Ishikawa (cell line): ENCODE measurements around the gene GPR35.

Source experiments
- CEBPB ChIP-seq: IDR thresholded peaks from 2 replicates; pipeline ENCODE4 v1.6.1; 2012
- CREB1 ChIP-seq: IDR thresholded peaks from 2 replicates; pipeline ENCODE4 v1.6.1; 2012; ENCODE audit warnings: low read depth
- EGR1 ChIP-seq: IDR thresholded peaks from 2 replicates; pipeline ENCODE4 v1.6.1; 2012
- EP300 ChIP-seq: IDR thresholded peaks from 2 replicates; pipeline ENCODE4 v1.6.1; 2012; ENCODE audit warnings: borderline replicate concordance
- FOXM1 ChIP-seq: IDR thresholded peaks from 2 replicates; pipeline ENCODE4 v1.6.1; 2012; ENCODE audit warnings: low read depth, borderline replicate concordance
- NFIC ChIP-seq: IDR thresholded peaks from 2 replicates; pipeline ENCODE4 v1.6.1; 2012
- RAD21 ChIP-seq: IDR thresholded peaks from 2 replicates; pipeline ENCODE4 v1.6.1; 2012; ENCODE audit warnings: low read depth
- TAF1 ChIP-seq: IDR thresholded peaks from 2 replicates; pipeline ENCODE4 v1.6.1; 2012; ENCODE audit warnings: low read depth, mild to moderate bottlenecking
- TCF12 ChIP-seq: IDR thresholded peaks from 2 replicates; pipeline ENCODE4 v1.6.1; 2012; ENCODE audit warnings: low read depth
- TEAD4 ChIP-seq: IDR thresholded peaks from 2 replicates; pipeline ENCODE4 v1.6.1; 2012
- YY1 ChIP-seq: IDR thresholded peaks from 2 replicates; pipeline ENCODE4 v1.6.1; 2012; ENCODE audit warnings: low read depth
- ZBTB7A ChIP-seq: IDR thresholded peaks from 2 replicates; pipeline ENCODE4 v1.6.1; 2012; ENCODE audit warnings: low read depth
- TF ChIP-seq, protein P1 (sequence below): IDR thresholded peaks from 2 replicates; pipeline ENCODE4 v1.6.1; 2012; ENCODE audit warnings: low read depth, mild to moderate bottlenecking
- TF ChIP-seq, protein P2 (sequence below): IDR thresholded peaks from 2 replicates; pipeline ENCODE4 v1.6.1; 2012
- TF ChIP-seq, protein P3 (sequence below): IDR thresholded peaks from 2 replicates; pipeline ENCODE4 v1.6.1; 2012

The GPR35 gene

DNA sequence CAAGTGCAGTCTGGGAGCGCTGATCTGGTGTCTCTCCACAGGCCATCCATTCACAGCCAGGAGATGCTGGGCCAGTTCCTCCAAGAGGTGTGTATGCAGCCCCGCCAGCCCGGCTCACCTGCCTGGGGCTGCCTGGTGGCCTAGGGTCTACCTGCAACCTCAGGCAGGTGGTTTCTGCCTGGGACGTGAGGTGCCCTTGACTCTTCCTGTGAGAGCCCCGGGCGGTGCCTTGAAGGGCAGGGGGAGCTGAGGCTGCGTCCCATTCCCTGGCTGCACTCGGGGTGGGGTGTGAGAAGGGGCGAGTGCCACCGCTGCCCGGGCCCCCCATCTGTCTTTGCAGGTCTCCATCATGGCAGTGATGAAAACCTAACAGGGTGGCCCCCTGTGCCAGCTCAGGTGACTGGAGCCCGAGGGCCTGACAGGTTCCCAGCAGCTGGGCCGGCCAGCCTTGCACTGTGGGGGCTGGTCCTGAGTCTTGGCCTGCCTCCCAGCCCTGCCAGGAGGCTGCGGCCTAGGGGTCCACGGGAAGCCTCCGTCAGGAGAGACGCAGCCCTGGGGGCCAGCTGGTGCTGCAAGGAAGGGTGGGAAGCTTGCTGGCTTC lies 26.9 kb upstream of the GPR35 start:
- no peak for TF ChIP-seq NFIC
- no peak for TF ChIP-seq ZBTB7A
- TF ChIP-seq CEBPB = no peak
- TF ChIP-seq YY1 = no peak

DNA sequence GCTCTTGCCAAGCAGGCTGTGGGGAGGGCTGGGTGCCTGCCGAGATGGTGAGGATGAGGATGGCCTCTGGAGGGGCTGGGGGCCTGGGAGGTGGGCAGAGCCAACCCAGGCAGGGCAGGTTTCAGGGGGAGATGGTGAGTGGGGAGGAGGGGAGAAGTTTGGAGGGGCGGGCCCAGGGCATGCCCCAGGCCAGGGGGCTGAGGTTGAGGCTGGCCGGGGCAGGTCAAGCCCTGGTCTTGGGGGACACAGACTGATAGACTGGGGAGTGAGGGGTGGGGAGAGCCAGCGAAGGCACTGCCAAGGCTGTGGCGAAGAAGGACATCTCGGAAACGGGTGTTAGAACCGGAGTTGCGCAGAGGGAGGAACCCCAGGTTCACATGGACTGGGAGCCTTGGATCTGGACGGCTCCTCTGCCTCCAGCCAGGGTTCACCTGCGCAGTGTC lies 26.1 kb upstream of the GPR35 start:
- TF ChIP-seq CEBPB = no peak
- no peak for TF ChIP-seq NFIC
- TF ChIP-seq, protein P1, sequence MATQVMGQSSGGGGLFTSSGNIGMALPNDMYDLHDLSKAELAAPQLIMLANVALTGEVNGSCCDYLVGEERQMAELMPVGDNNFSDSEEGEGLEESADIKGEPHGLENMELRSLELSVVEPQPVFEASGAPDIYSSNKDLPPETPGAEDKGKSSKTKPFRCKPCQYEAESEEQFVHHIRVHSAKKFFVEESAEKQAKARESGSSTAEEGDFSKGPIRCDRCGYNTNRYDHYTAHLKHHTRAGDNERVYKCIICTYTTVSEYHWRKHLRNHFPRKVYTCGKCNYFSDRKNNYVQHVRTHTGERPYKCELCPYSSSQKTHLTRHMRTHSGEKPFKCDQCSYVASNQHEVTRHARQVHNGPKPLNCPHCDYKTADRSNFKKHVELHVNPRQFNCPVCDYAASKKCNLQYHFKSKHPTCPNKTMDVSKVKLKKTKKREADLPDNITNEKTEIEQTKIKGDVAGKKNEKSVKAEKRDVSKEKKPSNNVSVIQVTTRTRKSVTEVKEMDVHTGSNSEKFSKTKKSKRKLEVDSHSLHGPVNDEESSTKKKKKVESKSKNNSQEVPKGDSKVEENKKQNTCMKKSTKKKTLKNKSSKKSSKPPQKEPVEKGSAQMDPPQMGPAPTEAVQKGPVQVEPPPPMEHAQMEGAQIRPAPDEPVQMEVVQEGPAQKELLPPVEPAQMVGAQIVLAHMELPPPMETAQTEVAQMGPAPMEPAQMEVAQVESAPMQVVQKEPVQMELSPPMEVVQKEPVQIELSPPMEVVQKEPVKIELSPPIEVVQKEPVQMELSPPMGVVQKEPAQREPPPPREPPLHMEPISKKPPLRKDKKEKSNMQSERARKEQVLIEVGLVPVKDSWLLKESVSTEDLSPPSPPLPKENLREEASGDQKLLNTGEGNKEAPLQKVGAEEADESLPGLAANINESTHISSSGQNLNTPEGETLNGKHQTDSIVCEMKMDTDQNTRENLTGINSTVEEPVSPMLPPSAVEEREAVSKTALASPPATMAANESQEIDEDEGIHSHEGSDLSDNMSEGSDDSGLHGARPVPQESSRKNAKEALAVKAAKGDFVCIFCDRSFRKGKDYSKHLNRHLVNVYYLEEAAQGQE = no peak
- TF ChIP-seq YY1 = no peak
- TF ChIP-seq EGR1 = no peak
- TF ChIP-seq TEAD4 = no peak

DNA sequence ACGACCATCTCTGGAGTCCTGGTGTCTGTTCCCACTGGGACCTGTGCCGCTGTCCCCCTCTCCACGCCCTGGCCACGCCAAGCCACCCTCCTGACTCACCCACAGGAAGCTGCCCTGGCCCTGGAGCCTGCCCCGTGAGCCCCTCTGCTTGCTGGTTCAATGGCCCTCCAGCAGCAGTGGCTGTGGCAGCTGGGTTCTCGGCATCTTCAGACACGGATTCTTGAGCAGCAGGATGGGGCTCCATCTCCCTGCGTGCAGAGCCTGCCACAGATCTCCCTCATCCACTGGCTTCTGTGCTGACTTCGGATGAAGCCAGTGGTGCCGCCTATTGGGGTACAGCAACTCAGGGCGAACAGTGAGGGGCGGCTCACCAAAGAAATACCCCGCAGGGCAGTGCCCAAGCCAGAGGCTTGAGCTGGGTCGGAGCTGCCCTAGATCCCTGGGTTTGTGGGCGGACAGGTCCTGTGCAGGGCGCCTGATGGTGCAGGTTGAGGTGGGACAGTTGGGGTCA lies 24.8 kb upstream of the GPR35 start:
- TF ChIP-seq RAD21 (no peak), TEAD4 (no peak), TCF12 (no peak), ZBTB7A (no peak), NFIC (no peak), CEBPB (no peak)

DNA sequence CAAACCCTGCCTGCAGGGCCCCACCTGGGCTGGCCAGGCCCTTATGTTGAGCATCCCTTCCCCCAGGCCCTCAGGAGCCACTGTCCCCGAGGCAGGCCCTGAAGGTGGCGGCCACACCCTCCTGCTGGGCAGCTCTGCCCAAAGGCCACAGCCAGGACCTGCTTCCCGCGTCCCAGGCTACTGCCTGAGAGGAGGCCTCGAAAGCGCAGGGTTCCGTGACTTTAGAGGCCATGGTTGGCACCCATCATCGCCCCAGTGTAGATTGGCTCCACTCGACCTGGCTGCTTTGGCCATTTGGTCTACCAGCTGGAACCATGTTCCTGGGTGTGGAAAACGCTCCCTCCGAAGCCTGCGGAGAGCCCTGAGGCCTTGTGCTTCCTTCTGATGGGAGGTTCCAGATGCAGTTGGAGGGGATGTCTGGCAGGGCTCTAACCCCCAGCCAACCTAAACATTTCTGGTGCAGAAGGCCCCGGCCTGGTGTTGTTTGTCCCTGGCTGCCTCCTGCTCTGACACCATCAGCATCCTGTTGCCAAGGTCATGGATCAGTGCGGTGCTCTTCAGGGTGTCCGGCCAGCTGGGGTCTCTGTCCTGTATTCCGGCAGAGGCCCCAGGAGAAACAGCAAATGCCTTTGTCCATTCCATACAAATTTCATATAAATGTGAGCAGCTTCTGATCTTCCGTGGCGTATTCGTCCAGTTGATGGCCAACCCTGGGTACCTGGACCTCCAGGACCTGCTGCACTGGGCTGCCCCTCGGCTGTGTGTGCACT lies 24.0 kb upstream of the GPR35 start:
- TF ChIP-seq, protein P1 = no peak

DNA sequence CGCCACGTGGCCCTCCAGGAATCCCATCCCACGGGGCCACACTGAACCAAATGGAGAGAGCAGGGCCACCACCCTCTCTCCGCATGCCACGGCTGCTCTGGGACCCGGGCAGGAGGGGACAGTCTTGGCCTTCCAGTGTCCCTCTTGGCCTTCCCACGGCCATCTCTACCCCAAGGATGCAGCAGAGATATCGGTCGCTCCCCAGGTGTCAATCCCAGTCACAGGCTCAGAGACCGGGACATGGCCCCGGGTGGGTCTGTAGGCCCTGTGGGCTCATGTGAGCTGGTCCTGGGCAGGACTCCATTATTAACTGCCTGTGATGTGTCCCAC lies 23.5 kb upstream of the GPR35 start:
- no peak for TF ChIP-seq CEBPB
- TF ChIP-seq EGR1 = no peak
- no peak for TF ChIP-seq TAF1
- TF ChIP-seq YY1 = no peak
- TF ChIP-seq TEAD4 = no peak
- no peak for TF ChIP-seq FOXM1
- no peak for TF ChIP-seq CREB1
- TF ChIP-seq EP300 = no peak
- TF ChIP-seq, protein P2, sequence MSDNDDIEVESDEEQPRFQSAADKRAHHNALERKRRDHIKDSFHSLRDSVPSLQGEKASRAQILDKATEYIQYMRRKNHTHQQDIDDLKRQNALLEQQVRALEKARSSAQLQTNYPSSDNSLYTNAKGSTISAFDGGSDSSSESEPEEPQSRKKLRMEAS = no peak
- TF ChIP-seq RAD21 = no peak
- TF ChIP-seq, protein P3, sequence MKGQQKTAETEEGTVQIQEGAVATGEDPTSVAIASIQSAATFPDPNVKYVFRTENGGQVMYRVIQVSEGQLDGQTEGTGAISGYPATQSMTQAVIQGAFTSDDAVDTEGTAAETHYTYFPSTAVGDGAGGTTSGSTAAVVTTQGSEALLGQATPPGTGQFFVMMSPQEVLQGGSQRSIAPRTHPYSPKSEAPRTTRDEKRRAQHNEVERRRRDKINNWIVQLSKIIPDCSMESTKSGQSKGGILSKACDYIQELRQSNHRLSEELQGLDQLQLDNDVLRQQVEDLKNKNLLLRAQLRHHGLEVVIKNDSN = no peak
- TF ChIP-seq ZBTB7A = no peak
- no peak for TF ChIP-seq TCF12
- TF ChIP-seq, protein P1 = no peak
- TF ChIP-seq NFIC = no peak
